A549 treated with AZD9567 at 1 μM for 4 hours (cell line): ENCODE data around the gene TEAD2. TPM values are rescaled to one million over a fixed set of nuclear protein-coding genes. Genes with fewer than 3 reads are reported as not detected.

Experiments
- total RNA-seq: library from RNA; stranded (reverse); fragments of 200-300 nt; extraction: Qiagen RNA extraction; gene quantifications from 5 replicates; pipeline ENCODE4 v1.2.3, GENCODE V29; 2022; ENCODE audit not compliant: insufficient read depth

The TEAD2 gene
- total RNA-seq: 13.2 to 33.0 TPM (median 16.2 TPM) in 5 replicates

GRCh38 chr19:49362048-49362928, at the start of gene TEAD2:
Gene TEAD2, minus strand, starts transcription at chr19:49362416. Its CDS starts 2,341 bp downstream, at chr19:49360075.

GRCh38 chr19:49387936-49388372, 25.7 kb upstream of the TEAD2 start, which contains the start of gene KASH5:
Gene KASH5, plus strand, starts transcription at chr19:49388249. Its CDS starts 2,635 bp downstream, at chr19:49390884.

GRCh38 chr19:49363268-49364082, 1.3 kb upstream of the TEAD2 start, which contains the start of gene DKKL1:
Gene DKKL1, plus strand, starts transcription at chr19:49363877. Its CDS starts 122 bp downstream, at chr19:49363999.

GRCh38 chr19:49335071-49335783, 27.0 kb downstream of the TEAD2 start, which contains the start of gene CD37:
Gene CD37, plus strand, starts transcription at chr19:49335406. Its CDS starts 135 bp downstream, at chr19:49335541.

GRCh38 chr19:49324801-49325576, 37.2 kb downstream of the TEAD2 start, which contains the start of gene SLC6A16:
Gene SLC6A16, minus strand, starts transcription at chr19:49325191. Its CDS starts 13,844 bp downstream, at chr19:49311347.

Other genes starting within 250 kb of the TEAD2 start
- 5.5 to 9.1 TPM (median 6.9 TPM) in 5 replicates for gene LIN7B, start 248.0 kb downstream of the TEAD2 start, total RNA-seq
- 1.2 to 2.0 TPM (median 1.8 TPM) in 4 of 5 replicates, not detected in the other for gene C19orf73, start 243.3 kb downstream of the TEAD2 start, total RNA-seq
- gene PPFIA3, start 242.9 kb downstream of the TEAD2 start, total RNA-seq: 3.3 to 9.3 TPM (median 8.5 TPM) in 5 replicates
- not detected in 5 replicates for gene HRC, start 207.0 kb downstream of the TEAD2 start, total RNA-seq
- 6.2 to 11.3 TPM (median 9.7 TPM) in 5 replicates for gene TRPM4, start 204.6 kb downstream of the TEAD2 start, total RNA-seq
- 1.4 to 2.0 TPM (median 1.4 TPM) in 4 of 5 replicates, not detected in the other for gene SLC6A16, start 37.2 kb downstream of the TEAD2 start, total RNA-seq
- not detected in 5 replicates for gene CD37, start 27.0 kb downstream of the TEAD2 start, total RNA-seq
- gene DKKL1, start 1.5 kb upstream of the TEAD2 start, total RNA-seq: 0.50 to 0.55 TPM (median 0.53 TPM) in 4 of 5 replicates, not detected in the other
- 0.20 TPM in 1 of 5 replicates, not detected in the others for gene KASH5, start 25.8 kb upstream of the TEAD2 start, total RNA-seq
- not detected in 5 replicates for gene PTH2, start 61.0 kb upstream of the TEAD2 start, total RNA-seq
- 0.12 to 0.19 TPM (median 0.15 TPM) in 4 of 5 replicates, not detected in the other for gene GFY, start 63.0 kb upstream of the TEAD2 start, total RNA-seq
- 0.63 to 3.0 TPM (median 0.82 TPM) in 5 replicates for gene SLC17A7, start 79.1 kb upstream of the TEAD2 start, total RNA-seq
- gene PIH1D1, start 89.4 kb upstream of the TEAD2 start, total RNA-seq: 66.4 to 97.1 TPM (median 93.3 TPM) in 5 replicates
- 13.4 to 27.9 TPM (median 27.3 TPM) in 5 replicates for gene ALDH16A1, start 90.8 kb upstream of the TEAD2 start, total RNA-seq
- 0.89 to 1.6 TPM (median 1.1 TPM) in 4 of 5 replicates, not detected in the other for gene FLT3LG, start 111.8 kb upstream of the TEAD2 start, total RNA-seq
- 3,480 to 4,206 TPM (median 3,972 TPM) in 5 replicates for gene RPL13A, start 125.2 kb upstream of the TEAD2 start, total RNA-seq
- gene RPS11, start 134.0 kb upstream of the TEAD2 start, total RNA-seq: 3,818 to 4,072 TPM (median 3,919 TPM) in 5 replicates
- 22.8 to 30.5 TPM (median 30.2 TPM) in 5 replicates for gene FCGRT, start 150.2 kb upstream of the TEAD2 start, total RNA-seq
- gene RCN3, start 165.6 kb upstream of the TEAD2 start, total RNA-seq: 1.8 to 4.0 TPM (median 2.4 TPM) in 5 replicates
- 82.3 to 118 TPM (median 113 TPM) in 5 replicates for gene NOSIP, start 218.1 kb upstream of the TEAD2 start, total RNA-seq
- 0.71 to 1.0 TPM (median 0.86 TPM) in 4 of 5 replicates, not detected in the other for gene PRRG2, start 218.9 kb upstream of the TEAD2 start, total RNA-seq
- gene PRR12, start 228.8 kb upstream of the TEAD2 start, total RNA-seq: 21.3 to 31.8 TPM (median 29.3 TPM) in 5 replicates